ENCODE results near the gene TNFRSF13B.

The TNFRSF13B gene

GRCh38 chr17:16954521-16954920, 17.4 kb downstream of the TNFRSF13B start:
- ATAC-seq, result no peak

GRCh38 chr17:16953841-16954240, 18.1 kb downstream of the TNFRSF13B start:
- ATAC-seq, result no peak

GRCh38 chr17:16953347-16953746, 18.6 kb downstream of the TNFRSF13B start:
- no peak for ATAC-seq

- no peak for ATAC-seq
Observed at GRCh38 chr17:16952401-16952800, 19.5 kb downstream of the TNFRSF13B start.

GRCh38 chr17:16950488-16950887, 21.4 kb downstream of the TNFRSF13B start:
- ATAC-seq, result no peak

- no peak for ATAC-seq
Observed at GRCh38 chr17:16948587-16949376, 23.1 kb downstream of the TNFRSF13B start.

GRCh38 chr17:16947470-16947869, 24.4 kb downstream of the TNFRSF13B start:
- ATAC-seq, result no peak

- ATAC-seq, result no peak
Observed at GRCh38 chr17:16945663-16946218, 26.2 kb downstream of the TNFRSF13B start.

GRCh38 chr17:16945136-16945482, 26.8 kb downstream of the TNFRSF13B start:
- ATAC-seq, result no peak

GRCh38 chr17:16944334-16945135, 27.4 kb downstream of the TNFRSF13B start:
- no peak for ATAC-seq

- no peak for ATAC-seq
Observed at GRCh38 chr17:16943541-16944333, 28.2 kb downstream of the TNFRSF13B start.

- ATAC-seq, result no peak
Observed at GRCh38 chr17:16943032-16943352, 28.9 kb downstream of the TNFRSF13B start.

- no peak for ATAC-seq
Observed at GRCh38 chr17:16942141-16943031, 29.5 kb downstream of the TNFRSF13B start.

- no peak for ATAC-seq
Observed at GRCh38 chr17:16941072-16942036, 30.6 kb downstream of the TNFRSF13B start.

GRCh38 chr17:16940116-16940881, 31.6 kb downstream of the TNFRSF13B start:
- ATAC-seq, result no peak

- no peak for ATAC-seq
Observed at GRCh38 chr17:16939606-16940115, 32.3 kb downstream of the TNFRSF13B start.

GRCh38 chr17:16939208-16939576, 32.7 kb downstream of the TNFRSF13B start:
- ATAC-seq, result no peak

GRCh38 chr17:16938496-16939207, 33.3 kb downstream of the TNFRSF13B start:
- ATAC-seq, result no peak

- ATAC-seq, result no peak
Observed at GRCh38 chr17:16938031-16938430, 33.9 kb downstream of the TNFRSF13B start.
